GM21515 (cell line): Measurements from ENCODE around the gene TRO.

ENCODE experiments used
- ATAC-seq: cut with Tn5 transposase; IDR thresholded peaks from one replicate; pipeline ENCODE4 v1.9.1; 2021; ENCODE audit not compliant: unreplicated experiment

TRO gene

GRCh38 chrX:54964766-54965497, 44.3 kb downstream of the TRO start:
- no peak for ATAC-seq

GRCh38 chrX:54977387-54977786, 56.8 kb downstream of the TRO start:
- ATAC-seq: no peak

- ATAC-seq: no peak
These were observed 57.8 kb downstream of the TRO start for GRCh38 chrX:54978448-54978847.

- ATAC-seq: no peak
These were observed 58.8 kb downstream of the TRO start for GRCh38 chrX:54979432-54979831.

GRCh38 chrX:54980334-54980733, 59.7 kb downstream of the TRO start:
- no peak for ATAC-seq
